ENCODE results near the gene OCIAD2.
"Not testable (repeated sequence)": the region's sequence is repeated elsewhere in the genome, so short reads cannot be mapped to it uniquely, and the experiment has no call there.

Gene OCIAD2

GRCh38 chr4:48853604-48854394, 52.8 kb downstream of the OCIAD2 start:
- DNase-seq = no peak

GRCh38 chr4:48851651-48852050, 54.9 kb downstream of the OCIAD2 start:
- no peak for DNase-seq

DNA sequence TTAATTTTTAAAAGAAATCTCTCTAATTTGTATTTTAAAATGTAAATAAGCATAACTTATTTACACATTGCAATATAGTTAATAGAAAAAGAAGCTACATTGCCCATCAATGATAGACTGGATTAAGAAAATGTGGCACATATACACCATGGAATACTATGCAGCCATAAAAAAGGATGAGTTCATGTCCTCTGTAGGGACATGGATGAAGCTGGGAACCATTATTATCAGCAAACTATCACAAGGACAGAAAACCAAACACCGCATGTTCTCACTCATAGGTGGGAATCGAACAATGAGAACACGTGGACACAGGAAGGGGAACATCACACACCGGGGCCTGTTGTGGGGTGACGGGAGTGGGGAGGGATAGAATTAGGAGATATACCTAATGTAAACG, 57.8 kb downstream of the OCIAD2 start:
- DNase-seq = not testable (repeated sequence)

- no peak for DNase-seq
Observed at GRCh38 chr4:48844843-48845242, 61.7 kb downstream of the OCIAD2 start.

DNA sequence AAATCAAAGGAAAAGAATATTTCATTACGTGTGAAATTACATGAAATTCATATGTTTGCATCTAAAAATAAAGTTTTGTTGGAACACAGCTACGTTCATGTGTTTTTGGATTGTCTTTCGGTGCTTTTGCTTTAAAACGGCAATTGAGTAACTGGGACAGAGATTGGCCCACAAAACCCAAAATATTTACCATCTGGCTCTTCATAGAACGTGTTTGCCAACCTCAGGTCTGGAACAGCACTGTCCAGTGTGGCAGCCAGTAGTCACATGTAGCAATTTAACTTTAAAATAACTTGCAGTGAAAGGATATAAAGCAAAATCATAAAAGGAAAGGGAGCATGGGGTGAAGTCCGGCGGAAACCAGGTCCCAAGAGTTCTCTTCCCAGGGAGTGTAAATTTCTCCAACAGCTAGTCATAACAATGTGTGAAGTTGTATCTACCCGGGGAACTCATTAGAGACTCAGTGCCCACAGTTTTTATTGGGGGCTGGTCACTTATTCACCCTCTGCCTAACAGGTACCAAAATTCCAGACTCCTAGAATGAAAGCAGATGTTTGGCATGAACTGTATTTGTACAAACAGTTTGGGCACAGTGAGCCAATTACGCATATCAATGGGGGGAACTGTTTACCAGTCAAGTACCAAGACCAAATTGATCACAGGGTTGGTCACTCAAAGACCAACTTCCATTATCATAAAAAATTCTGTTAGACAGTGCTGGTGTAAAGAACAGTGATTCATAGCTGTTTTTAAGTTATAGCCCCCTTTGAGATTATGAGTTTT, 65.3 kb downstream of the OCIAD2 start:
- no peak for DNase-seq

DNA sequence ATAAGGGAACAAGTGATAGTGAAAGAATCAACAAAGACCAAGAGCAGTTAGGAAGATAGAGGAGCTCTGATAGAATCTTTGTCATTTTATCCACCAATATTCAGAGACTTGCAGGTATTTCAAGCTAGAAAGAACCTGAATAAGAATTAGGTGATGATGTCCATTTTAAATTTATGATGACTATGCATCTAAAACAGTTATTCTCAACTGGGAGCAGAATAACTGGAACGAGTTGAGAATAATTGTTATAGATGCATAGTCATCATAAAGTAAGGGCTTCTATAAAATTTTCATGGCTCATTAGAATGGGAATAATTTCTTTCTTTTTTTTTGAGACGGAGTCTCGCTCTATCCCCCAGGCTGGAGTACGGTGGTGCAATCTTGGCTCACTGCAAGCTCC, 69.9 kb downstream of the OCIAD2 start:
- DNase-seq = no peak

Data from T-helper 1 cell (primary cell).